B cell (primary cell): ENCODE data around the gene PAEP. TPM values are rescaled to one million over a fixed set of nuclear protein-coding genes. Genes with fewer than 3 reads are reported as not detected.

Experiments
- ATAC-seq: fragments of 200-7000 bp; cut with Tn5 transposase; one replicate; pipeline ENCODE4 v1.10.0; 2021; ENCODE audit warnings: low read depth, mild to moderate bottlenecking, moderate number of reproducible peaks, moderate library complexity
- CTCF ChIA-PET: fragments of 350-600 bp; sonication (Branson Sonifier 250); formaldehyde crosslinking; loops from one replicate; lab custom pipeline; 2021; ENCODE audit warnings: antibody characterized with exemption, inconsistent platforms; lab: Charles Lee
- POLR2A ChIA-PET: fragments of 350-600 bp; sonication (Branson Sonifier 250); formaldehyde crosslinking; loops from one replicate; lab custom pipeline; 2021; ENCODE audit warnings: antibody characterized with exemption; lab: Charles Lee
- DNase-seq: peaks from one replicate; pipeline ENCODE4 v3.0.0; 2013
- H2AFZ ChIP-seq: 2 replicates; pipeline ENCODE4 v1.6.1; 2012; ENCODE audit warnings: mild to moderate bottlenecking, low read depth, low read length; ENCODE audit not compliant: insufficient read depth, poor library complexity, severe bottlenecking
- H3K27ac ChIP-seq, 2 donors: 1 replicate in 1 of 2; 2 replicates in 1 of 2; pipeline ENCODE4 v1.5.1; 2012 to 2013; ENCODE audit warnings: low read length in 2 of 2, mild to moderate bottlenecking in 2 of 2, moderate library complexity in 1 of 2
- H3K27me3 ChIP-seq, 4 experiments: fragments of 200-600 bp in 1 of 4; sonication (generic) in 1 of 4; replicated peaks in 1 of 4; 1 replicate in 2 of 4; 2 replicates in 2 of 4; pipeline versions ENCODE4 v1.6.1 to v1.7.0; 2013 to 2016; ENCODE audit warnings: low read length in 3 of 4, mild to moderate bottlenecking in 2 of 4, mixed read lengths in 1 of 4, moderate library complexity in 1 of 4; ENCODE audit not compliant: insufficient read depth in 4 of 4, control insufficient read depth in 3 of 4; ENCODE audit errors: control extremely low read depth in 1 of 4
- H3K36me3 ChIP-seq, 2 experiments: replicated peaks in 1 of 2; 1 replicate in 1 of 2; 2 replicates in 1 of 2; pipeline versions ENCODE4 v1.6.1 to v1.7.1; 2013; ENCODE audit warnings: low read length in 1 of 2; ENCODE audit not compliant: insufficient read depth in 2 of 2, control insufficient read depth in 1 of 2; ENCODE audit errors: control extremely low read depth in 1 of 2, extremely low read depth in 1 of 2
- H3K4me1 ChIP-seq, 2 donors: fragments of 200-600 bp in 1 of 2; sonication (generic) in 1 of 2; 1 replicate in 1 of 2; 2 replicates in 1 of 2; pipeline versions ENCODE4 v1.5.1 to v1.6.1; 2013 to 2017; ENCODE audit warnings: low read length in 2 of 2; ENCODE audit not compliant: control insufficient read depth in 2 of 2, insufficient read depth in 2 of 2
- H3K4me2 ChIP-seq: replicated peaks from 2 replicates; pipeline ENCODE3; 2012; ENCODE audit warnings: mild to moderate bottlenecking, low read depth, low read length; ENCODE audit not compliant: poor library complexity, severe bottlenecking
- H3K4me3 ChIP-seq, 5 experiments: fragments of 200-600 bp in 1 of 5; sonication (generic) in 1 of 5; 1 replicate in 3 of 5; 2 replicates in 2 of 5; pipeline versions ENCODE4 v1.5.1 to v1.7.0; 2011 to 2016; ENCODE audit warnings: low read length in 4 of 5, mild to moderate bottlenecking in 4 of 5, low read depth in 2 of 5, control low read depth in 1 of 5, moderate library complexity in 1 of 5; ENCODE audit not compliant: insufficient read depth in 1 of 5; ENCODE audit errors: control extremely low read depth in 1 of 5, extremely low read depth in 1 of 5
- H3K79me2 ChIP-seq: fragments of 200-600 bp; sonication (generic); one replicate; pipeline ENCODE4 v1.6.0; 2016; ENCODE audit warnings: low read length; ENCODE audit not compliant: control insufficient read depth, insufficient read depth
- H3K9ac ChIP-seq: fragments of 200-600 bp; sonication (generic); 2 replicates; pipeline ENCODE4 v1.6.1; 2017; ENCODE audit warnings: mild to moderate bottlenecking, low read length, moderate library complexity
- H3K9me3 ChIP-seq, 3 donors: one replicate each; pipeline versions ENCODE4 v1.6.1 to v1.7.1; 2013; ENCODE audit warnings: low read length in 2 of 3; ENCODE audit not compliant: control insufficient read depth in 2 of 3, insufficient read depth in 1 of 3; ENCODE audit errors: control extremely low read depth in 1 of 3
- H4K20me1 ChIP-seq: 2 replicates; pipeline ENCODE4 v1.6.0; 2012; ENCODE audit warnings: mild to moderate bottlenecking, low read length; ENCODE audit not compliant: insufficient read depth, control insufficient read depth, poor library complexity, severe bottlenecking
- H3K27ac Mint-ChIP-seq: one replicate; pipeline ENCODE4 v1.8.0; 2021; ENCODE audit warnings: mixed read lengths
- H3K27me3 Mint-ChIP-seq: one replicate; pipeline ENCODE4 v1.8.0; 2021; ENCODE audit warnings: mixed read lengths
- H3K4me1 Mint-ChIP-seq: one replicate; pipeline ENCODE4 v1.8.0; 2021; ENCODE audit warnings: mixed read lengths
- H3K4me3 Mint-ChIP-seq: one replicate; pipeline ENCODE4 v1.8.0; 2021; ENCODE audit warnings: mixed read lengths
- H3K9me3 Mint-ChIP-seq: one replicate; pipeline ENCODE4 v1.8.0; 2022; ENCODE audit warnings: mixed read lengths; ENCODE audit not compliant: insufficient read depth
- CTCF ChIP-seq: fragments of 200-600 bp; IDR thresholded peaks from one replicate; pipeline ENCODE4 v1.8.0; 2022; ENCODE audit warnings: antibody characterized with exemption, mild to moderate bottlenecking
- EZH2 ChIP-seq: IDR thresholded peaks from 2 replicates; pipeline ENCODE4 v1.6.1; 2012; ENCODE audit warnings: borderline replicate concordance, low read depth, mild to moderate bottlenecking, moderate library complexity, low read length; ENCODE audit not compliant: insufficient read depth, poor library complexity, severe bottlenecking
- WGBS: methylation state at CpG from one replicate; pipeline ENCODE4 v1.1.5; 2013; ENCODE audit warnings: missing lambda C conversion rate; ENCODE audit not compliant: insufficient coverage; 5-methylcytosine and 5-hydroxymethylcytosine counted together
- intact Hi-C: fragments of 100-400 bp; cut with micrococcal nuclease; formaldehyde crosslinking; loops from one replicate; pipeline ENCODE4 v1.10.0; 2022
- polyA plus RNA-seq: library from polyadenylated mRNA; depleted of rRNA; stranded (reverse); fragments of >200 nt; gene quantifications from 2 replicates; pipeline ENCODE4 v1.2.3, GENCODE V29; 2012
- total RNA-seq, 2 donors: library from RNA; stranded (reverse); fragments of 120-200 nt in 1 of 2; gene quantifications; 1 replicate in 1 of 2; 2 replicates in 1 of 2; pipeline versions ENCODE4 v1.2.3 to v1.2.4, GENCODE V29; 2013 to 2022

Gene PAEP
- total and polyA plus RNA-seq, 2 donors (not counting 1 experiment from before 2014, with no cell fraction given), result not detected

GRCh38 chr9:135602789-135603481, 41.4 kb downstream of the PAEP start:
- CTCF ChIA-PET, result interaction anchor here (0.7 to 1.1 kb wide), 4 partner anchors 20 to 55 kb away, joined by 3 read pairs; no protein-coding TSS in a partner anchor
- intact Hi-C loops, result no loop called here

More at GRCh38 chr9:135602789-135603481, 41.4 kb downstream of the PAEP start:
- H4K20me1 ChIP-seq, result no peaks in the 10 kb centered on the region
- POLR2A ChIA-PET, result no interaction called here
- Mint-ChIP-seq H3K27ac (no peak overlapping the region), H3K4me1 (no peaks in the 10 kb centered on the region), H3K9me3 (no peaks in the 10 kb centered on the region), H3K27me3 (peaks cover 16% of the 10 kb centered on the region), H3K4me3 (no peak overlapping the region)
- peaks cover 0 to 3% (median 0%) of the 10 kb centered on the region in 3 donors for H3K9me3 ChIP-seq
- H3K4me2 ChIP-seq, result no peak overlapping the region
- no peak for ATAC-seq
- no peak overlapping the region for H3K27ac ChIP-seq
- H3K27me3 ChIP-seq, result peaks cover 0 to 6% (median 0%) of the 10 kb centered on the region in 4 experiments
- H3K9ac ChIP-seq, result no peak overlapping the region
- no peak overlapping the region for H2AFZ ChIP-seq
- 51% methylated on average over 23 of the region's 24 CpGs for WGBS
- H3K79me2 ChIP-seq, result no peaks in the 10 kb centered on the region
- no peak overlapping the region for H3K4me3 ChIP-seq
- H3K36me3 ChIP-seq, result no peaks in the 10 kb centered on the region
- H3K4me1 ChIP-seq, result no peaks in the 10 kb centered on the region
- peak; percentile 90 for TF ChIP-seq CTCF
- no peak for TF ChIP-seq EZH2
- peak; percentile 63 for DNase-seq
